Measurements from ENCODE around the gene SMC1B.

DNA sequence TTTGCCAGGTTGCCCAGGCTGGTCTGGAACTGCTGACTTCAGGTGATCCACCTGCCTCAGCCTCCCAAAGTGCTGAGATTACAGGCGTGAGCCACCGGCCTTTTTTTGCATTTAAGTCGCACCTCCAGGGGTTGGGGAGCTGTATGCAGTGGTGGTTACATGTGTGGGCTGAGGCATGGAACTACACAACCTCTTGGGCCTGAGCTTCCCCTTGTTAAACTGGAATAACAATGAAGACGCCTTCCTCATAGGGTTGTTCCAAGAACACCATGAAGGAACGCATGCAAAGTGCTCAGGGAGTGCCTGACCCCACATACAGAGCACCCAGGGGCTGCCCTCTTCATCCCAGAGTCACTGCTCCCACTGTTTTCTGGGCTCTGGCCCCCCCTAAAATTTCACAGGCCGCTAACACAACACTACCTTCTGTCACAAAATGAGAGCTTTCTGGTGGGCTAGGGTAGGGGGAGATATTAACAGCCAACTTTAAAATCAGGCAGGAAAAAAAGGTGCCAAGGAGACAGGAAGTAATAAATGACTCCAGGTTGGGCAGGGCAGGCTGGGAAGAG lies 104.9 kb downstream of the SMC1B start:
- TF ChIP-seq, protein P1, sequence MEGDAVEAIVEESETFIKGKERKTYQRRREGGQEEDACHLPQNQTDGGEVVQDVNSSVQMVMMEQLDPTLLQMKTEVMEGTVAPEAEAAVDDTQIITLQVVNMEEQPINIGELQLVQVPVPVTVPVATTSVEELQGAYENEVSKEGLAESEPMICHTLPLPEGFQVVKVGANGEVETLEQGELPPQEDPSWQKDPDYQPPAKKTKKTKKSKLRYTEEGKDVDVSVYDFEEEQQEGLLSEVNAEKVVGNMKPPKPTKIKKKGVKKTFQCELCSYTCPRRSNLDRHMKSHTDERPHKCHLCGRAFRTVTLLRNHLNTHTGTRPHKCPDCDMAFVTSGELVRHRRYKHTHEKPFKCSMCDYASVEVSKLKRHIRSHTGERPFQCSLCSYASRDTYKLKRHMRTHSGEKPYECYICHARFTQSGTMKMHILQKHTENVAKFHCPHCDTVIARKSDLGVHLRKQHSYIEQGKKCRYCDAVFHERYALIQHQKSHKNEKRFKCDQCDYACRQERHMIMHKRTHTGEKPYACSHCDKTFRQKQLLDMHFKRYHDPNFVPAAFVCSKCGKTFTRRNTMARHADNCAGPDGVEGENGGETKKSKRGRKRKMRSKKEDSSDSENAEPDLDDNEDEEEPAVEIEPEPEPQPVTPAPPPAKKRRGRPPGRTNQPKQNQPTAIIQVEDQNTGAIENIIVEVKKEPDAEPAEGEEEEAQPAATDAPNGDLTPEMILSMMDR (IDR thresholded peaks at IDR 0.05) = no peak
- TF ChIP-seq POLR2A (IDR thresholded peaks at IDR 0.05) = no peak
- TF ChIP-seq EP300 (IDR thresholded peaks at IDR 0.05) = no peak
- no peak for TF ChIP-seq POLR2AphosphoS5 (IDR thresholded peaks at IDR 0.05)

Measured in gastroesophageal sphincter (tissue), 3 donors.